Activated naive CD4-positive, alpha-beta T cell treated with anti-CD3 and anti-CD28 coated beads, Interleukin-2, amount 10 ng/mL, durations not matched to agents 7 days and 5 days (primary cell): ENCODE results near the gene PBX4.
A peak's percentile ranks its signal among the peaks of the same experiment; 100 is the strongest.

Experiments used
- CTCF ChIA-PET: fragments of 350-600 bp; sonication (Branson Sonifier 250); formaldehyde crosslinking; loops from one replicate; lab custom pipeline; 2021; ENCODE audit warnings: antibody characterized with exemption; lab: Charles Lee
- DNase-seq: peaks from one replicate; pipeline ENCODE4 v3.0.0-alpha.2; 2020
- H3K27ac Mint-ChIP-seq: one replicate; pipeline ENCODE4 v1.8.0; 2021; ENCODE audit warnings: mild to moderate bottlenecking, moderate library complexity, mixed read lengths
- H3K27me3 Mint-ChIP-seq: one replicate; pipeline ENCODE4 v1.8.0; 2021; ENCODE audit warnings: mild to moderate bottlenecking, mixed read lengths
- H3K36me3 Mint-ChIP-seq: one replicate; pipeline ENCODE4 v1.8.0; 2021; ENCODE audit warnings: mixed read lengths
- H3K4me1 Mint-ChIP-seq: one replicate; pipeline ENCODE4 v1.8.0; 2021; ENCODE audit warnings: mixed read lengths
- H3K4me3 Mint-ChIP-seq: one replicate; pipeline ENCODE4 v1.8.0; 2021; ENCODE audit warnings: mild to moderate bottlenecking, moderate library complexity, mixed read lengths
- H3K9me3 Mint-ChIP-seq: one replicate; pipeline ENCODE4 v1.8.0; 2021; ENCODE audit warnings: mixed read lengths

The PBX4 gene

GRCh38 chr19:19537075-19538048, 81.1 kb downstream of the PBX4 start:
- H3K4me3 Mint-ChIP-seq = no peak overlapping the region
- CTCF ChIA-PET = no interaction called here
- no peak for DNase-seq
- peaks cover 37% of the 10 kb centered on the region for H3K4me1 Mint-ChIP-seq
- peak overlapping the region; percentile 49 for H3K27ac Mint-ChIP-seq
- H3K9me3 Mint-ChIP-seq = no peaks in the 10 kb centered on the region
- no peaks in the 10 kb centered on the region for H3K36me3 Mint-ChIP-seq
- peaks cover 63% of the 10 kb centered on the region for H3K27me3 Mint-ChIP-seq

GRCh38 chr19:19535311-19536191, 82.9 kb downstream of the PBX4 start:
- Mint-ChIP-seq H3K27me3 (peaks cover 46% of the 10 kb centered on the region), H3K4me1 (peaks cover 26% of the 10 kb centered on the region), H3K9me3 (no peaks in the 10 kb centered on the region), H3K4me3 (no peak overlapping the region), H3K36me3 (peaks cover 4% of the 10 kb centered on the region), H3K27ac (no peak overlapping the region)
- CTCF ChIA-PET = interaction anchor here (0.8 to 1.1 kb wide), 3 partner anchors 10 to 108 kb away, joined by 3 to 4 read pairs (median 3); partner anchors contain the start of gene GMIP
- DNase-seq = no peak

- peaks cover 38% of the 10 kb centered on the region for H3K27me3 Mint-ChIP-seq
- H3K4me1 Mint-ChIP-seq = peaks cover 25% of the 10 kb centered on the region
- H3K9me3 Mint-ChIP-seq = no peaks in the 10 kb centered on the region
- no peak overlapping the region for H3K4me3 Mint-ChIP-seq
- peaks cover 4% of the 10 kb centered on the region for H3K36me3 Mint-ChIP-seq
- H3K27ac Mint-ChIP-seq = no peak overlapping the region
- CTCF ChIA-PET = interaction anchor here (0.8 to 1.1 kb wide), 2 partner anchors 20 to 109 kb away, joined by 3 to 4 read pairs; partner anchors contain the start of gene GMIP
- DNase-seq = no peak
Measured at GRCh38 chr19:19534556-19535265, 83.8 kb downstream of the PBX4 start.

DNA sequence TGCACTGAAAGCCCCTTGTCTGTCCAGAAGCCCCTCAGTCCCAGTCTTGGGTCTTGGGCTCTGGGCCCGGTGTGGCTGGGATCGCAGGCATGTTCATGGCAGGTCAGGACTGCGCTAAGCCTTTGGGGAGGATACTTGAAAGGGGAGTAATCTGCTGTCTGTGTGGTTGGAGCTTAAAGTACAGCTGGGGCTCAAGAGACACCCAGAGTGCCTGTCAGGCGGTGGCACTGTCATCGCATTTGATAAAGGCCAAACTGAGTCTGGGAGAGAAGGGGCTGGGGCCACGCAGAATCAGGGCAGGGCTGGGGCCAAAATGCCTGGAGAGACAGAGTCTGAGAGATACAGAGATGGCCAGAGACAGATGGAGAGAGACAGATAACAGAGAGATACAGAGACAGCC, 84.6 kb downstream of the PBX4 start:
- Mint-ChIP-seq H3K9me3 (no peaks in the 10 kb centered on the region), H3K27ac (no peak overlapping the region), H3K36me3 (peaks cover 5% of the 10 kb centered on the region), H3K4me1 (peaks cover 22% of the 10 kb centered on the region), H3K4me3 (no peak overlapping the region), H3K27me3 (peaks cover 29% of the 10 kb centered on the region)
- no peak for DNase-seq
- CTCF ChIA-PET = no interaction called here

GRCh38 chr19:19532806-19533701, 85.4 kb downstream of the PBX4 start:
- Mint-ChIP-seq H3K27ac (no peak overlapping the region), H3K4me1 (peaks cover 16% of the 10 kb centered on the region), H3K9me3 (no peaks in the 10 kb centered on the region), H3K4me3 (no peak overlapping the region), H3K36me3 (peaks cover 9% of the 10 kb centered on the region), H3K27me3 (peaks cover 21% of the 10 kb centered on the region)
- no peak for DNase-seq
- CTCF ChIA-PET = interaction anchor here (0.7 to 3.0 kb wide), 19 partner anchors 8 to 427 kb away, joined by 3 to 38 read pairs (median 3); partner anchors contain the start of genes GMIP, NDUFA13 and TSSK6

- peak; percentile 89 for DNase-seq
- peaks cover 12% of the 10 kb centered on the region for H3K27me3 Mint-ChIP-seq
- no peaks in the 10 kb centered on the region for H3K9me3 Mint-ChIP-seq
- peaks cover 14% of the 10 kb centered on the region for H3K36me3 Mint-ChIP-seq
- CTCF ChIA-PET = interaction anchor here (0.7 to 3.0 kb wide), 24 partner anchors 9 to 428 kb away, joined by 3 to 38 read pairs (median 3); partner anchors contain the start of genes GMIP, NDUFA13 and TSSK6
- peak overlapping the region; percentile 53 for H3K27ac Mint-ChIP-seq
- H3K4me1 Mint-ChIP-seq = peaks cover 12% of the 10 kb centered on the region
- H3K4me3 Mint-ChIP-seq = no peak overlapping the region
Measured at GRCh38 chr19:19531951-19532805, 86.3 kb downstream of the PBX4 start.

- DNase-seq = no peak
- Mint-ChIP-seq H3K4me3 (no peak overlapping the region), H3K9me3 (no peaks in the 10 kb centered on the region), H3K27me3 (no peaks in the 10 kb centered on the region), H3K36me3 (peaks cover 21% of the 10 kb centered on the region), H3K27ac (peak overlapping the region; percentile 77), H3K4me1 (peaks cover 11% of the 10 kb centered on the region)
- CTCF ChIA-PET = interaction anchor here (1.0 to 3.0 kb wide), 5 partner anchors 23 to 119 kb away, joined by 3 to 38 read pairs (median 5); partner anchors contain the start of gene GMIP
Measured at GRCh38 chr19:19530889-19531288, 87.6 kb downstream of the PBX4 start.

DNA sequence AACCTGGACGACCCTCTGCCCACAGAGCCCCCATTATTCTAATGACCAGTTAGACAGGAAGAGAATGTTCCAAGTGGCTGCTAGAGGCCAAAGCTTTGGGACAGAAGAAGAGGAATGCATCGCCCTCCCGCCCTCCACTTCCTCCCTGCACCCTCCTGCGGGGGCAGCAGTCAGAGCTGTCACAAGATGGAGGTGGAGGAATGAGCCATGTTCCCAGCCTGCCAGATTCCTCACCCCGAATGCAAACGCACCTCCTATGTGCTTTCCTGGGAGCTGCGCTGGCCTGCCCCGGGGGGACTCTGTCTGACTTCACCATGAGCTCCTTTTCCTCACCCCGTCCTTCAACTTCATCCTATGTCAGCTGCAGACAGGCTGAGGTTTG, 88.1 kb downstream of the PBX4 start:
- DNase-seq = no peak
- Mint-ChIP-seq H3K27me3 (no peaks in the 10 kb centered on the region), H3K9me3 (no peaks in the 10 kb centered on the region), H3K4me3 (no peak overlapping the region), H3K27ac (peak overlapping the region; percentile 77), H3K36me3 (peaks cover 21% of the 10 kb centered on the region), H3K4me1 (peaks cover 11% of the 10 kb centered on the region)
- CTCF ChIA-PET = interaction anchor here (1.2 to 3.0 kb wide), 2 partner anchors 23 to 114 kb away, joined by 3 to 32 read pairs; no protein-coding TSS in a partner anchor

- Mint-ChIP-seq H3K9me3 (no peaks in the 10 kb centered on the region), H3K4me1 (peaks cover 11% of the 10 kb centered on the region), H3K4me3 (no peak overlapping the region), H3K27ac (no peak overlapping the region), H3K36me3 (peaks cover 21% of the 10 kb centered on the region), H3K27me3 (no peaks in the 10 kb centered on the region)
- CTCF ChIA-PET = interaction anchor here (1.2 kb wide), 2 partner anchors 115 to 134 kb away, joined by 3 read pairs; partner anchors contain the start of gene ATP13A1
- DNase-seq = no peak
Measured at GRCh38 chr19:19529783-19530422, 88.6 kb downstream of the PBX4 start.

DNA sequence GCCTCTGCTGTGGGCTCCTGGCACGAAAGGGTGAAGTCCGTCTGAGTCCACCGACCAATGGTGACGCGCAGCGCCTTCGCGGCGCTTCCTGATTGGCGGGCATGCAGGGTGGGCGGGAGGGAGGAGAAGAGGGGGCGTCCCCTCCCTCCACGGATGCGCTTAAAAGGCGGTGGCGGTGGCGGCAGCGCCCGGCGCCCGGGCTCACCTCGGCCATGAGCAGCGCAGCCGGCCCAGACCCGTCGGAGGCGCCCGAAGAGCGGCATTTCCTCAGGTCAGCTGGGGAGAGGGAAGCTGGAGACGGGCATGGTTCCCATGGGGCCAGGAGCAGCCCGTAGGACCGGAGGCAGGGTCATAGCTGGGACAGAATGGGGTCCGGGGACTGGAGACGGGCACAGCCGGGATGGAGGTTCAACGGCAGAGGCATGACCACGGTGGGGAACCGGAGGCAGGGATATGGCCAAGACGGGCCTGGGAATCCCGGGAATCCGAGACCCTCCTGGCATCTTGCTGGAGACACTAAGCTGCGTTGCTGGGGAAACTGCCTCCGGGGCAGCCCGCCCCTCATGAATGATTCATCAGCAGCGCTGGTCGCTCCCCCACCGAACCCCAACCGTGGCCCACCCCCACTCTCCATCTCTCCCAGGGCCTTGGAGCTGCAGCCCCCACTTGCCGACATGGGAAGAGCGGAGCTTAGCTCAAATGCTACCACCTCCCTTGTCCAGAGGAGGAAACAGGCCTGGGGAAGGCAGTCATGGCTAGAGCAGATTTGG, 89.6 kb downstream of the PBX4 start, which contains the start of gene YJEFN3:
YJEFN3 (plus strand) TSS at position 191 of the 770 bp plus-strand sequence; CDS start at position 213, 22 bp downstream.
- Mint-ChIP-seq H3K27ac (no peak within 1 kb of the TSS), H3K4me1 (peaks cover 12% of the 10 kb centered on the region), H3K36me3 (peaks cover 26% of the 10 kb centered on the region), H3K27me3 (no peaks in the 10 kb centered on the region), H3K4me3 (no peak within 1 kb of the TSS), H3K9me3 (no peaks in the 10 kb centered on the region)
- DNase-seq = no peak
- CTCF ChIA-PET = interaction anchor here (0.7 to 1.2 kb wide), 2 partner anchors 25 to 135 kb away, joined by 3 read pairs; partner anchors contain the start of gene ATP13A1
